ENCODE data around the gene MYH11.
"Not testable (repeated sequence)": the region's sequence is repeated elsewhere in the genome, so short reads cannot be mapped to it uniquely, and the experiment has no call there.

The MYH11 gene

DNA sequence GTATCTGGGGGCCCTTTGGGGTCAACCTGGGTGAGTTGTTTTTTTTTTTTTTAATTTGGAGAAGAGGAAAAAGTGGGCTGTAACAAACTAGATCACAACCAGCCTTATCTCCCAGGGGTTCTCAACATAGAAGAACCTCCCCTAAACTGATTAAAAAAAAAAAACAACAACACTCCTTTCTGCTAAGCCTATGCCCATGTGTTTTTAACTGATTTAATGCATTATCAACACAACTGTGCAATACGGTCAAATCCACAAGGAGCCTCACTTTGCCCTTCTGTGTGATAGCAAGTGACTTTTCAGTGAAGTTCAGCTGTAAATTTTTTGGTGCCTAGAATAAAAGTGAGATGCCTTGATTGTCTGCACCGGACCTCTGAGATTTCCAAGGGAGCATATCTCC, 646 bp downstream of the MYH11 start:
- Histone ChIP-seq H3K4me3 (ENCODE audit: severe bottlenecking) (no peak overlapping the region), H3K4me1 (ENCODE audit: insufficient read depth, poor library complexity, severe bottlenecking) (no peaks in the 10 kb centered on the region), H3K9me3 (ENCODE audit: severe bottlenecking) (no peaks in the 10 kb centered on the region), H3K27ac (ENCODE audit: poor library complexity, severe bottlenecking) (no peak overlapping the region), H3K27me3 (ENCODE audit: insufficient read depth, poor library complexity, severe bottlenecking) (peaks cover 34% of the 10 kb centered on the region), H3K36me3 (ENCODE audit: low read depth) (no peaks in the 10 kb centered on the region)
- ATAC-seq (ENCODE audit: low read depth) (no peak), DNase-seq (ENCODE audit: low spot score) (no peak)
- TF ChIP-seq CTCF (IDR thresholded peaks at IDR 0.05; ENCODE audit: poor library complexity, severe bottlenecking): no peak

GRCh38 chr16:15855704-15856003, 1.2 kb downstream of the MYH11 start:
- peaks cover 34% of the 10 kb centered on the region for H3K27me3 ChIP-seq (ENCODE audit: insufficient read depth, poor library complexity, severe bottlenecking)
- no peaks in the 10 kb centered on the region for H3K36me3 ChIP-seq (ENCODE audit: low read depth)
- H3K27ac ChIP-seq (ENCODE audit: poor library complexity, severe bottlenecking): no peak overlapping the region
- DNase-seq (ENCODE audit: low spot score) (no peak), ATAC-seq (ENCODE audit: low read depth) (no peak)
- no peak for TF ChIP-seq CTCF (IDR thresholded peaks at IDR 0.05; ENCODE audit: poor library complexity, severe bottlenecking)
- no peaks in the 10 kb centered on the region for H3K4me1 ChIP-seq (ENCODE audit: insufficient read depth, poor library complexity, severe bottlenecking)
- H3K4me3 ChIP-seq (ENCODE audit: severe bottlenecking): no peak overlapping the region
- no peaks in the 10 kb centered on the region for H3K9me3 ChIP-seq (ENCODE audit: severe bottlenecking)

- H3K4me1 ChIP-seq (ENCODE audit: insufficient read depth, poor library complexity, severe bottlenecking): no peaks in the 10 kb centered on the region
- no peak overlapping the region for H3K4me3 ChIP-seq (ENCODE audit: severe bottlenecking)
- no peak for TF ChIP-seq CTCF (IDR thresholded peaks at IDR 0.05; ENCODE audit: poor library complexity, severe bottlenecking)
- H3K9me3 ChIP-seq (ENCODE audit: severe bottlenecking): no peaks in the 10 kb centered on the region
- no peak for ATAC-seq (ENCODE audit: low read depth)
- H3K27ac ChIP-seq (ENCODE audit: poor library complexity, severe bottlenecking): no peak overlapping the region
- peaks cover 34% of the 10 kb centered on the region for H3K27me3 ChIP-seq (ENCODE audit: insufficient read depth, poor library complexity, severe bottlenecking)
- DNase-seq (ENCODE audit: low spot score): no peak
- no peaks in the 10 kb centered on the region for H3K36me3 ChIP-seq (ENCODE audit: low read depth)
Observed at GRCh38 chr16:15854906-15855703, 1.7 kb downstream of the MYH11 start.

DNA sequence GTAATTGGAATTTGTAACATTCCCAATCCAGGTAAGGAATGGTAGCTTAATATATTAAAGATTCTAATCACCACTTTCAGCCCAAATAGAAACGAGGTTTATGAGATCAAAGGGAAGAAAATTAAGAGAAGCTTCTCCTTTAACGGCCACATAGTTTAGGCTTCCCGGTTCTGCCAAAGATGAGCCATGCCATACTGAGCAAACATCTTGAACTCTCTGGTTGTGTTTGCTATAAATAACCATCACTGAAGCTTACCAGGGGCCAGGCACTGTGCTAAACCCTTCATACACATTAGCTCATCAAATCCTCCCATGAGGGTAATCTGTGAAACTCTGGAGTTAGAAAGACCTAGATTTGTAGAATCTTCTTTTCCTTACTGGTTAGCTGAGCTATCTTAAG, 2.8 kb downstream of the MYH11 start:
- no peaks in the 10 kb centered on the region for H3K4me1 ChIP-seq (ENCODE audit: insufficient read depth, poor library complexity, severe bottlenecking)
- H3K4me3 ChIP-seq (ENCODE audit: severe bottlenecking): no peak overlapping the region
- no peaks in the 10 kb centered on the region for H3K36me3 ChIP-seq (ENCODE audit: low read depth)
- H3K27me3 ChIP-seq (ENCODE audit: insufficient read depth, poor library complexity, severe bottlenecking): peaks cover 34% of the 10 kb centered on the region
- no peak for TF ChIP-seq CTCF (IDR thresholded peaks at IDR 0.05; ENCODE audit: poor library complexity, severe bottlenecking)
- DNase-seq (ENCODE audit: low spot score) (no peak), ATAC-seq (ENCODE audit: low read depth) (no peak)
- no peaks in the 10 kb centered on the region for H3K9me3 ChIP-seq (ENCODE audit: severe bottlenecking)
- no peak overlapping the region for H3K27ac ChIP-seq (ENCODE audit: poor library complexity, severe bottlenecking)

DNA sequence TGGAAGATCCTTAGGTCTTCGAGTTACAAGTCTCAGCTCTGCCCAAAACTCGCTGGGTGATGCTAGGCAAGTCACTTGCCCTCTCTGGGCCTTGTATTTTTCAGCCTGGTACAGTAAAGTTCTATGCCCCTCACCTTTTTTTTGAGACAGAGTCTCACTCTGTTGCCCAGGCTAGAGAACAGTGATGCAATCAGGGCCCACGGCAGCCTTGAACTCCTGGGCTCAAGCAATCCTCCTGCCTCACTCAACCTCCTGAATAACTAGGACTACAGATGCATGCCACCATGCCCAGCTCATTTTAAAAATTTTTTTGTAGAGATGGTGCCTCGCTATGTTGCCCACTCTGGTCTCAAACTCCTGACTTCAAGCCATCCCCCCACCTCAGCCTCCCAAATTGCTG, 3.8 kb downstream of the MYH11 start:
- TF ChIP-seq CTCF (IDR thresholded peaks at IDR 0.05; ENCODE audit: poor library complexity, severe bottlenecking): no peak

DNA sequence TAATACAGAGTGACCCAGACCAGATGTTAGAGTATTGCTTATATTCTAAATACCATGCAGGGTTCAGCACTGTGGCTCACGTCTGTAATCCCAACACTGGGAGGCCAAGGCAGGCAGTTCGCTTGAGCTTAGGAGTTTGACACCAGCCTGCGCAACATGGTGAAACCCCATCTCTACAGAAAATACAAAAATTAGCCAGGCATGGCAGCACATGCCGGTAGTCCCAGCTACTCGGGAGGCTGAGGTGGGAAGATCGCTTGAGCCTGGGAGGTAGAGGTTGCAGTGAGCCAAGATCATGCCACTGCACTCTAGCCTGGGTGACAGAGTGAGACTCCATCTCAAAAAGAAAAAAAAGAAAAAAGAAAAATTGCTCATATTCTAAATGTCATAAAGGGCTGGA, 6.3 kb downstream of the MYH11 start:
- ATAC-seq (ENCODE audit: low read depth); H3K27ac ChIP-seq (ENCODE audit: poor library complexity, severe bottlenecking); H3K4me3 ChIP-seq (ENCODE audit: severe bottlenecking); H3K36me3 ChIP-seq (ENCODE audit: low read depth); H3K9me3 ChIP-seq (ENCODE audit: severe bottlenecking); DNase-seq (ENCODE audit: low spot score); H3K4me1 ChIP-seq (ENCODE audit: insufficient read depth, poor library complexity, severe bottlenecking): not testable (repeated sequence)
- H3K27me3 ChIP-seq (ENCODE audit: insufficient read depth, poor library complexity, severe bottlenecking): peaks cover 10% of the 10 kb centered on the region

More for the DNA sequence above, 3.8 kb downstream of the MYH11 start:
- peaks cover 34% of the 10 kb centered on the region for H3K27me3 ChIP-seq (ENCODE audit: insufficient read depth, poor library complexity, severe bottlenecking)
- H3K4me1 ChIP-seq (ENCODE audit: insufficient read depth, poor library complexity, severe bottlenecking): no peaks in the 10 kb centered on the region
- ATAC-seq (ENCODE audit: low read depth): no peak
- no peak overlapping the region for H3K4me3 ChIP-seq (ENCODE audit: severe bottlenecking)
- no peaks in the 10 kb centered on the region for H3K36me3 ChIP-seq (ENCODE audit: low read depth)
- no peaks in the 10 kb centered on the region for H3K9me3 ChIP-seq (ENCODE audit: severe bottlenecking)
- H3K27ac ChIP-seq (ENCODE audit: poor library complexity, severe bottlenecking): no peak overlapping the region
- no peak for DNase-seq (ENCODE audit: low spot score)

All from RWPE2 (cell line).